OCI-LY1 (cell line): ENCODE data around the gene C4orf51.
A peak's percentile ranks its signal among the peaks of the same experiment; 100 is the strongest.

Experiments
- H2AFZ ChIP-seq: fragments of 200-600 bp; sonication (generic), shearing (Covaris generic); 2 replicates; pipeline ENCODE4 v1.6.0; 2014; ENCODE audit warnings: antibody characterized with exemption, mild to moderate bottlenecking, low read length
- H3F3A ChIP-seq: fragments of 200-600 bp; sonication (generic), shearing (Covaris generic); 2 replicates; pipeline ENCODE4 v1.6.0; 2014; ENCODE audit warnings: mild to moderate bottlenecking, antibody characterized with exemption, low read length, moderate library complexity; ENCODE audit not compliant: insufficient read depth
- H3K27ac ChIP-seq: fragments of 200-600 bp; sonication (generic); 2 replicates; pipeline ENCODE4 v1.5.1; 2014; ENCODE audit warnings: low read length, mixed run types, mild to moderate bottlenecking, low read depth; ENCODE audit not compliant: poor library complexity, severe bottlenecking
- H3K27me3 ChIP-seq: fragments of 200-600 bp; sonication (generic); 2 replicates; pipeline ENCODE4 v1.6.0; 2014; ENCODE audit warnings: antibody characterized with exemption, mild to moderate bottlenecking, low read length, moderate library complexity; ENCODE audit not compliant: insufficient read depth
- H3K36me3 ChIP-seq: fragments of 200-600 bp; sonication (generic); 2 replicates; pipeline ENCODE4 v1.6.1; 2014; ENCODE audit warnings: mild to moderate bottlenecking, antibody characterized with exemption, low read length, moderate library complexity, mixed read lengths; ENCODE audit not compliant: insufficient read depth
- H3K4me1 ChIP-seq: fragments of 200-600 bp; sonication (generic); 2 replicates; pipeline ENCODE4 v1.5.1; 2014; ENCODE audit warnings: mild to moderate bottlenecking, low read length, moderate library complexity; ENCODE audit not compliant: insufficient read depth, severe bottlenecking
- H3K4me2 ChIP-seq: fragments of 200-600 bp; sonication (generic), shearing (Covaris generic); 2 replicates; pipeline ENCODE4 v1.6.1; 2014; ENCODE audit warnings: low read length
- H3K4me3 ChIP-seq: fragments of 200-600 bp; sonication (generic); 2 replicates; pipeline ENCODE4 v1.5.1; 2014; ENCODE audit warnings: low read length, low read depth, mild to moderate bottlenecking, mixed read lengths; ENCODE audit not compliant: poor library complexity, severe bottlenecking
- H3K79me2 ChIP-seq: fragments of 200-600 bp; shearing (Covaris generic); 2 replicates; pipeline ENCODE4 v1.6.1; 2016; ENCODE audit warnings: mixed run types, low read length, mixed read lengths; ENCODE audit not compliant: insufficient read depth
- H3K9ac ChIP-seq: fragments of 200-600 bp; sonication (generic), shearing (Covaris generic); 2 replicates; pipeline ENCODE4 v1.6.1; 2014; ENCODE audit warnings: mild to moderate bottlenecking, low read length, mixed read lengths
- H3K9me2 ChIP-seq: fragments of 200-600 bp; sonication (generic), shearing (Covaris generic); 2 replicates; pipeline ENCODE4 v1.6.1; 2014; ENCODE audit warnings: low read depth, mild to moderate bottlenecking, low read length, mixed read lengths
- H3K9me3 ChIP-seq: fragments of 200-600 bp; shearing (Covaris generic); 2 replicates; pipeline ENCODE4 v1.6.1; 2014; ENCODE audit warnings: low read length, mixed read lengths
- H4K20me1 ChIP-seq: fragments of 200-600 bp; sonication (generic), shearing (Covaris generic); 2 replicates; pipeline ENCODE4 v1.6.0; 2016; ENCODE audit warnings: mild to moderate bottlenecking, low read length; ENCODE audit not compliant: insufficient read depth
- CTCF ChIP-seq: fragments of 200-600 bp; sonication (generic), shearing (Covaris generic); IDR thresholded peaks from 2 replicates; pipeline ENCODE4 v1.5.1; 2017; ENCODE audit warnings: mild to moderate bottlenecking, antibody characterized with exemption, low read length, moderate library complexity, mixed read lengths
- EZH2 ChIP-seq: fragments of 200-600 bp; sonication (generic), shearing (Covaris generic); IDR thresholded peaks from 2 replicates; pipeline ENCODE4 v1.8.0; 2017; ENCODE audit warnings: borderline replicate concordance, mixed run types, mild to moderate bottlenecking, antibody characterized with exemption, low read length, moderate library complexity, mixed read lengths

The C4orf51 gene

DNA sequence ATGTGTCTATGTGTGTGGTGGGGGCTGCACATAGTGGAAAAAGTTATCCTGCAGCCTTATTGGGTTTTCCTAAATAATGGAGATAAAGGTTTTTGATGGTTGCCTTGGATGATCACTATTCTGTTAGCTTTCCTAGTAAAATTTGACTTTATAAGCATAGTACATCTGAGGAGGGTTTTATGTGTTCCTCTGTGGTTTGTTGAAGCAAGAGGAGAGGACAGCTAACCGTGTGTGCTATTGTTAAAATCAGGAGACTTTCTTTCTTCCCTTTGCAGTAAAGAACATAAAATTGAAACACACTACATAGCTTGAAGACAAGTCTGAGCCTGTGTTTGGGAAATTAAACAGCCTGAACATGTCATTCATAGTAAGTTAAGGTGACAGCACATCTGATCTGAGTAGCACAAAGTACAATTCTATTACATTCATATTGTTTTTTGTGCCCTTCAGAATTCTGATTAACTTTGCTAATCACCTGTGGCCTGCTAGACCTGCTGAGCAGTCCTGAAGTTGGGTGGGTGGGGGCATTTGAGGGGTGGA lies 36.8 kb downstream of the C4orf51 start:
- 0 out of 2 replicates have a peak, but pooled peaks cover 3% of the 10 kb centered on the region for H3K9me3 ChIP-seq
- no peak overlapping the region for H3K4me2 ChIP-seq
- no peak overlapping the region for H3K4me3 ChIP-seq
- H4K20me1 ChIP-seq: no peaks in the 10 kb centered on the region
- no peaks in the 10 kb centered on the region for H3F3A ChIP-seq
- no peaks in the 10 kb centered on the region for H3K36me3 ChIP-seq
- H2AFZ ChIP-seq: no peak overlapping the region
- no peaks in the 10 kb centered on the region for H3K9me2 ChIP-seq
- no peaks in the 10 kb centered on the region; the same call in 1 of the 2 replicates for H3K27me3 ChIP-seq
- H3K27ac ChIP-seq: no peak overlapping the region
- TF ChIP-seq CTCF: no peak
- no peak for TF ChIP-seq EZH2
- no peak overlapping the region for H3K9ac ChIP-seq
- H3K79me2 ChIP-seq: no peaks in the 10 kb centered on the region
- H3K4me1 ChIP-seq: no peaks in the 10 kb centered on the region

GRCh38 chr4:145719752-145720624 lies 40.0 kb downstream of the C4orf51 start:
- H3K36me3 ChIP-seq: no peaks in the 10 kb centered on the region
- no peak overlapping the region for H3K27ac ChIP-seq
- no peaks in the 10 kb centered on the region for H4K20me1 ChIP-seq
- no peaks in the 10 kb centered on the region for H3K9me3 ChIP-seq
- no peaks in the 10 kb centered on the region for H3K79me2 ChIP-seq
- H3K27me3 ChIP-seq: no peaks in the 10 kb centered on the region; the same call in 1 of the 2 replicates
- H3K9ac ChIP-seq: no peak overlapping the region
- peak overlapping the region; percentile 29; the same call in 1 of the 2 replicates for H3K4me2 ChIP-seq
- no peaks in the 10 kb centered on the region for H3F3A ChIP-seq
- H2AFZ ChIP-seq: no peak overlapping the region
- TF ChIP-seq EZH2 (no peak), CTCF (no peak)
- H3K4me1 ChIP-seq: no peaks in the 10 kb centered on the region
- H3K9me2 ChIP-seq: no peaks in the 10 kb centered on the region
- H3K4me3 ChIP-seq: no peak overlapping the region

DNA sequence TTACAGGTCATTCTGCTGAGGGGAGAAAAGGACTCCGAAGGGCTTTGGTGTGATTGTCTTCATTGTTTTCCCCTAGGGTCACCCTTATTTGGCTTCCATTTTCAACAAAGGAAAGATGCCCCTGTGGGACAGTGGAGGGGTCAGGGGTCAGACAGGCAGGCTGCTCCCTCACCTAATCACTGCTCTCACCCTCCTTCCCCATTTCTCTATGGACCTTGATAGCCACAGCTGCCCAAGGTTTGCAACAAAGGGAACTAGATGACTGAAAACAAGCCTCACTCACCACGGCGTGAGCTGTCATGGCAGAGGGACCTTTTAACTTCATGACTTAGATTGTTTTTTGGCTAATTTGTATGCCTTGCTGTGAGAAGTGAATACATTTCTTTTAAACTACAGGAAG lies 40.7 kb downstream of the C4orf51 start:
- H3K79me2 ChIP-seq: no peaks in the 10 kb centered on the region
- H3K4me2 ChIP-seq: no peak overlapping the region
- no peaks in the 10 kb centered on the region for H3K9me3 ChIP-seq
- H4K20me1 ChIP-seq: no peaks in the 10 kb centered on the region
- no peak overlapping the region for H2AFZ ChIP-seq
- no peaks in the 10 kb centered on the region for H3K4me1 ChIP-seq
- no peaks in the 10 kb centered on the region for H3F3A ChIP-seq
- H3K27me3 ChIP-seq: no peaks in the 10 kb centered on the region; the same call in 1 of the 2 replicates
- H3K9me2 ChIP-seq: no peaks in the 10 kb centered on the region
- H3K27ac ChIP-seq: no peak overlapping the region
- H3K4me3 ChIP-seq: no peak overlapping the region
- H3K9ac ChIP-seq: no peak overlapping the region
- TF ChIP-seq EZH2: no peak
- TF ChIP-seq CTCF: no peak
- H3K36me3 ChIP-seq: no peaks in the 10 kb centered on the region
